Limb (tissue), 2 donors: ENCODE data around the gene FOXA1.
"Not testable (repeated sequence)": the region's sequence is repeated elsewhere in the genome, so short reads cannot be mapped to it uniquely, and the experiment has no call there.

ENCODE experiments used
- DNase-seq, 2 donors: peaks; one replicate each; pipeline ENCODE4 v3.0.0-alpha.2; 2016; ENCODE audit errors: extremely low spot score in 2 of 2

FOXA1 gene

DNA sequence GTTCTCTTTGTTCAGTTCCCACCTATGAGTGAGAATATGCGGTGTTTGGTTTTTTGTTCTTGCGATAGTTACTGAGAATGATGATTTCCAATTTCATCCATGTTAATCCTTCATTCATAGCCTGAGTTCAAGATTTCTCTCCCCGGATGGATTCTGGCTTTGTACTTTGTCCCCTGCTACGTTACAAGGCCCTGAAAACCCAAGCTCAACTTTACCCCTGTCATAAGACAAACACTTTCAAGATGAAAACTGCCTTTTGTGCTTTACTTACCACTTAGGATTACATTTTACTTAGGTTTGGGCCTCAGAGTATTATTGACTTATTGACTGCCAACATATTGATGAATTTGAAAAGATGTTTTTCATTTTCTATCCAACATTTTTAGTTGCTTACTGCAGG, 36.3 kb downstream of the FOXA1 start:
- DNase-seq, result no peak

DNA sequence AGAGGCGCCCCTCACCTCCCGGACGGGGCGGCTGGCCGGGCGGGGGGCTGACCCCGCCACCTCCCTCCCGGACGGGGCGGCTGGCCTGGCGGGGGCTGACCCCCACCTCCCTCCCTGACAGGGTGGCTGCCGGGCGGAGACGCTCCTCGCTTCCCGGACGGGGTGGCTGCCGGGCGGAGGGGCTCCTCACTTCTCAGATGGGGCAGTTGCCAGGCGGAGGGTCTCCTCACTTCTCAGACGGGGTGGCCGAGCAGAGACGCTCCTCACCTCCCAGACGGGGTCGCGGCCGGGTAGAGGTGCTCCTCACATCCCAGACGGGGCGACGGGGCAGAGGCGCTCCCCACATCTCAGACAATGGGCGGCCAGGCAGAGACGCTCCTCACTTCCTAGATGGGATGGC, 39.5 kb downstream of the FOXA1 start:
- not testable (repeated sequence) for DNase-seq

DNA sequence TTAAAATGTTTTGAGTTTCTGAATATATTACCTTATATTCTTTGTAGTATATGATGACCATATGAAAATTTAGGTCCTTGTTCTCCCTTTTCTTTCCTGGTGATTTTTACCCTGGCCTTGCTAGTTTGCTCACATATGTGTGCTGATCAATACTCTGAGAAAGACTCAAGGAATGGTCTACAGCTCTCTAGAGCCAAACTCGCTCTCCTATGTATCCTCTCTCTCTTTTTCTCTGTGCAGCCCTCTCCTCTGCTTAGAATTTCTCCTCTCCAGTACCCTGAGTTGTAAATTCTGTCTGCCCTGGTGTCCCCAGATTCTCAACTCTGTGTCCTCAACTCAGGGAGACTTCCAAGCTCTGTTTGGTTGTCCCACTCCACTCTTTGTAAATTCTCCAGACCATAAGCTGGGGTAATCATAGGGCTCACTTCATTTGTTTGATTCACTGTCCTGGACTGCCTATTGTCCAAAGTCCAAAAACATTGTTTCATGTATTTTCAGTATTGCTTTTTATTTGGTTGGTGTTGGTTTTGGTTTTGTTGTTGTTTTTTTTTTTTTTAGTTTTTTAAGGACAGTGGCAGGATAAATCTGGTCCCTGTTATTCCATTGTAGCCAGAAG, 41.0 kb downstream of the FOXA1 start:
- DNase-seq, result no peak

DNA sequence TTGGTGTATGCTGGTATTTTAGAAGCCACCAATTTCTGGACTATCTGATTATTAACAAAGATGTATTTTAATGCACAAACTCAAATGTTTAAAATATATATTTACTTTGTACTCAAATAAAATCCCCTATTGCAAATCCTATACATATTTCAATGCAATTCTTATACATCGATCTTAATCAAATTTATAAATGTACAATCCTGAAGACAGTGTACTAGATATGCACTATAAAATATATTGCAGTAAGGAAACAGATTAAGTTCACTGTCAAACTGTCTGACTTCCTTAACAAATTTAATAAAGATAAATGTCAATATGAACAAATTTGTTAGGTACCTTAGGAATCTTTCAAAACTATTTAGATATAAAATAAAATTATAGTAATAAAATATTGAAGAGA, 43.9 kb downstream of the FOXA1 start:
- no peak for DNase-seq

DNA sequence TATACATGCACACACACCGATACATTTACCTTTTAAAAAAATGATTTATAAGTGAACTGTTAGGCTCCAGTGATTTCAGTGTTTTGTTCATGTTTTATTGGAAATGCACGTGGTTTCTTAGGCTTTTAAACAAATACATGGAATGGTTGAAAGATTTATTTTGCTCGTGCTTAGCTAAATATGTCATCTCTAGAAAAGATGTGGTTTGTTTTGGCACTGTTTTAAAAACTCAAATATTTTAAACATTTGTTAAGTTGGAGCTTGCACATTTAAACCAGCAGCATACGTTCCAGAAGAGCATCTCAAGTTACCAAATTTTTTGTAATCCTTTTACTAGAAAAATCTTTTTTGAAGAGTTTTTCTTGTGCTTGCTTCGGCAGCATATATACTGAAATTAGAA, 44.5 kb downstream of the FOXA1 start:
- DNase-seq, result peak in 1 of 2 donors; percentile 34

DNA sequence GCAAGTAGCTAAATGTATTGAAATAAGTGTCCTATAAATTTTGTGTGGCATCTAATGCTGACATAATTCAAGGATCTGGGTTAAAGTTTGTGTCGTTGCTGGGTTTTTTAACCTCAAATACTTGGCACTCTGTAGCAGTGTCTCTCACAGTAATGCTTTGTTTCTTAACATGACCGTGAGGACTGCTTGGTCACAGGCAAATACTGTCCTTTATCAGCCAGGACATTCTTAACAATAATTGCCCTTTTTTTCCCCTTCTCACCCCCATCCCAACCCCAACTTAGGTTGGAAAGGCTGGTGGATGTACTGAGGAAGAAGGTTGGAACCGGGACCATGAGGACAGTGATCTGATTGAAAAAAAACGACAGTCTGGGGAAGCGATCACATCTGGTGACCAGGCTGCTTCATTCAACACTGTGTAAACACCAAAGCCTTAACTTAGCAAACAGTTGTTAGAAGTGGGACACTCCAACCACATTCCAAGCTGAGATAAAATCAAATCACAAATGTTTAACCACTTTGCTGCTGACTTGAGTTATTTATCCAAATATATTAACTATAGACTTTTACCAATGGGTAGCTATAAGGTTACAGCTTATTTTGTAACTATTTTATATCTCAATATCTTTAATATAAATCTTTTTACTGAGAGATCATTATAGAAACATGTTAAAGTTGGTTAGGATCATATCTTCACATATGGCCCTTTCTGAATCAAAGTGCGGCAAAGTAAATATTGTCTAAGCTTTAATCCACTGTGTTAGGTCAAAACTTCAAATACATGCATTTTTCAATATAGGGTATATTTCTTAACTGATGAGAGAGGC, 48.2 kb downstream of the FOXA1 start:
- DNase-seq, result no peak

DNA sequence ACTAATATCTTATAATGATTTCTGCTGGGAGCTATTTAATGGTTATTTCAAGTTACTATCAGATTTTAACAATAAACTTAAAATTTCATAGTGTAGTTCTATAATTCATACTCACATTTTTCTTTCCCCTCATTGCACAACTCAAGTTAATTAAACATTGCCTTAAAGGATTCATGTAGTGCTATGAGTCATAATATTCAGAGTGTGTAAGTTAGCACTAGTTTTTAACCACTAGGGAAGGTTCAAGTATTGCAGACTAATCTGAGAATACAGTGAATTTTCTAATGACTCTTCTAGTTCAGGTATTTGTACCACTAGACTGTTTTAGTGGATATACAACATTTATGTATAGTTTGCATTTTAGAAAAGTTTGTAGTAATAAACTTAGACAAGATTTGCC, 49.9 kb downstream of the FOXA1 start:
- DNase-seq, result no peak

DNA sequence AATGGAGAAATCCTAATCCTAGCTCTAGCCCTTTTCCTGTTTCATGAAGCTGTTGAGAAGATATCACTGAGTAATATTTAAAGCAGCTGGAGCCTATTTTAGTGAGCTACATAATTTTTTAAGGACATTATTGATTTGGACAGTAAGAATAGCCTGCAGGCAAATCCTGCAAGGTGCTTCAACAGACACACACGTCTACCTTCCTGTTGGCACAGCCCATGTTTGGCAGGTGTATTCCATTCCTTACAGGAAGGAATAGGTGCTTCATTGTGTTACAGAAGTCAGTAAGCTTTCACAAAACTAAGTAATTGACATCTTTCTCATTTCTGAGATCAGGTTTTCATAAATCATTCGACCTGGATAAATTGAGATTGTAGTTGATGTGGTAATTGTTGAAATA, 50.6 kb downstream of the FOXA1 start:
- no peak for DNase-seq

DNA sequence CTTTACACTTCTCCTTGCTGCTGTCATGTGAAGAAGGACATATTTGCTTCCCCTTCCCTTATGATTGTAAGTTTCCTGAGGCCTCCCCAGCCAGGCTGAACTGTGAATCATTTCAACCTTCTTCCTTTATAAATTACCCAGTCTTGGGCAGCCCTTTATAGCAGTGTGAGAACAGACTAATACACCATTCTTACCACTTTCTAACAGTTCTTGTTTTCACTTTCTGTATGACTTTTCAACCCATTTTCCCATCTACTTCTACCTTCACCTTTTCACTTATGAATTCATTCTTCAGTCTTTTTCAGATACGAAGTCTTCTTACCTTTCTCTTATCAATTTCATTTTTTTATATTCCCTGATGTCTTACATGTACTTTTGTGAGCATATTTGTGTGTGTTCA, 55.1 kb downstream of the FOXA1 start:
- no peak for DNase-seq
